Activated CD4-positive, alpha-beta T cell treated with anti-CD3 and anti-CD28 coated beads, Interleukin-2, amount 50 U/mL, for 4 hours (primary cell): ENCODE measurements around the gene AHSG.

Source experiments
- DNase-seq, 2 experiments: peaks; one replicate each; pipeline ENCODE4 v3.0.0-alpha.2; 2020

Gene AHSG

GRCh38 chr3:186646106-186646505, 33.2 kb downstream of the AHSG start:
- DNase-seq = no peak

- no peak for DNase-seq
Measured at GRCh38 chr3:186646841-186647240, 34.0 kb downstream of the AHSG start.

GRCh38 chr3:186648851-186649250, 36.0 kb downstream of the AHSG start:
- no peak for DNase-seq

- no peak for DNase-seq
Measured at GRCh38 chr3:186651678-186652215, 38.9 kb downstream of the AHSG start.

- no peak for DNase-seq
Measured at GRCh38 chr3:186653080-186653707, 40.3 kb downstream of the AHSG start.

GRCh38 chr3:186653984-186654383, 41.1 kb downstream of the AHSG start:
- DNase-seq = no peak

GRCh38 chr3:186663361-186664118, 50.7 kb downstream of the AHSG start:
- DNase-seq = no peak

GRCh38 chr3:186664119-186664495, 51.2 kb downstream of the AHSG start:
- DNase-seq = no peak

GRCh38 chr3:186664506-186664905, 51.6 kb downstream of the AHSG start:
- DNase-seq = no peak

GRCh38 chr3:186665625-186666188, 52.8 kb downstream of the AHSG start, which contains the start of gene HRG:
Gene HRG, plus strand, starts transcription at chr3:186666014. Its CDS starts 18 bp downstream, at chr3:186666032.
- no peak for DNase-seq

GRCh38 chr3:186668426-186668825, 55.6 kb downstream of the AHSG start:
- no peak for DNase-seq

GRCh38 chr3:186669378-186670084, 56.7 kb downstream of the AHSG start:
- no peak for DNase-seq

- DNase-seq = no peak
Measured at GRCh38 chr3:186670155-186670554, 57.3 kb downstream of the AHSG start.
